B cell (primary cell): ENCODE measurements around the gene SLC49A3. TPM values are rescaled to one million over a fixed set of nuclear protein-coding genes. Genes with fewer than 3 reads are reported as not detected.

ENCODE experiments used
- ATAC-seq: fragments of 200-7000 bp; cut with Tn5 transposase; one replicate; pipeline ENCODE4 v1.10.0; 2021; ENCODE audit warnings: low read depth, mild to moderate bottlenecking, moderate number of reproducible peaks, moderate library complexity
- CTCF ChIA-PET: fragments of 350-600 bp; sonication (Branson Sonifier 250); formaldehyde crosslinking; loops from one replicate; lab custom pipeline; 2021; ENCODE audit warnings: antibody characterized with exemption, inconsistent platforms; lab: Charles Lee
- POLR2A ChIA-PET: fragments of 350-600 bp; sonication (Branson Sonifier 250); formaldehyde crosslinking; loops from one replicate; lab custom pipeline; 2021; ENCODE audit warnings: antibody characterized with exemption; lab: Charles Lee
- DNase-seq: peaks from one replicate; pipeline ENCODE4 v3.0.0; 2013
- H2AFZ ChIP-seq: 2 replicates; pipeline ENCODE4 v1.6.1; 2012; ENCODE audit warnings: mild to moderate bottlenecking, low read depth, low read length; ENCODE audit not compliant: insufficient read depth, poor library complexity, severe bottlenecking
- H3K27ac ChIP-seq, 2 donors: 1 replicate in 1 of 2; 2 replicates in 1 of 2; pipeline ENCODE4 v1.5.1; 2012 to 2013; ENCODE audit warnings: low read length in 2 of 2, mild to moderate bottlenecking in 2 of 2, moderate library complexity in 1 of 2
- H3K27me3 ChIP-seq, 4 experiments: fragments of 200-600 bp in 1 of 4; sonication (generic) in 1 of 4; replicated peaks in 1 of 4; 1 replicate in 2 of 4; 2 replicates in 2 of 4; pipeline versions ENCODE4 v1.6.1 to v1.7.0; 2013 to 2016; ENCODE audit warnings: low read length in 3 of 4, mild to moderate bottlenecking in 2 of 4, mixed read lengths in 1 of 4, moderate library complexity in 1 of 4; ENCODE audit not compliant: insufficient read depth in 4 of 4, control insufficient read depth in 3 of 4; ENCODE audit errors: control extremely low read depth in 1 of 4
- H3K36me3 ChIP-seq, 2 experiments: replicated peaks in 1 of 2; 1 replicate in 1 of 2; 2 replicates in 1 of 2; pipeline versions ENCODE4 v1.6.1 to v1.7.1; 2013; ENCODE audit warnings: low read length in 1 of 2; ENCODE audit not compliant: insufficient read depth in 2 of 2, control insufficient read depth in 1 of 2; ENCODE audit errors: control extremely low read depth in 1 of 2, extremely low read depth in 1 of 2
- H3K4me1 ChIP-seq, 2 donors: fragments of 200-600 bp in 1 of 2; sonication (generic) in 1 of 2; 1 replicate in 1 of 2; 2 replicates in 1 of 2; pipeline versions ENCODE4 v1.5.1 to v1.6.1; 2013 to 2017; ENCODE audit warnings: low read length in 2 of 2; ENCODE audit not compliant: control insufficient read depth in 2 of 2, insufficient read depth in 2 of 2
- H3K4me2 ChIP-seq: replicated peaks from 2 replicates; pipeline ENCODE3; 2012; ENCODE audit warnings: mild to moderate bottlenecking, low read depth, low read length; ENCODE audit not compliant: poor library complexity, severe bottlenecking
- H3K4me3 ChIP-seq, 5 experiments: fragments of 200-600 bp in 1 of 5; sonication (generic) in 1 of 5; 1 replicate in 3 of 5; 2 replicates in 2 of 5; pipeline versions ENCODE4 v1.5.1 to v1.7.0; 2011 to 2016; ENCODE audit warnings: low read length in 4 of 5, mild to moderate bottlenecking in 4 of 5, low read depth in 2 of 5, control low read depth in 1 of 5, moderate library complexity in 1 of 5; ENCODE audit not compliant: insufficient read depth in 1 of 5; ENCODE audit errors: control extremely low read depth in 1 of 5, extremely low read depth in 1 of 5
- H3K79me2 ChIP-seq: fragments of 200-600 bp; sonication (generic); one replicate; pipeline ENCODE4 v1.6.0; 2016; ENCODE audit warnings: low read length; ENCODE audit not compliant: control insufficient read depth, insufficient read depth
- H3K9ac ChIP-seq: fragments of 200-600 bp; sonication (generic); 2 replicates; pipeline ENCODE4 v1.6.1; 2017; ENCODE audit warnings: mild to moderate bottlenecking, low read length, moderate library complexity
- H3K9me3 ChIP-seq, 3 donors: one replicate each; pipeline versions ENCODE4 v1.6.1 to v1.7.1; 2013; ENCODE audit warnings: low read length in 2 of 3; ENCODE audit not compliant: control insufficient read depth in 2 of 3, insufficient read depth in 1 of 3; ENCODE audit errors: control extremely low read depth in 1 of 3
- H4K20me1 ChIP-seq: 2 replicates; pipeline ENCODE4 v1.6.0; 2012; ENCODE audit warnings: mild to moderate bottlenecking, low read length; ENCODE audit not compliant: insufficient read depth, control insufficient read depth, poor library complexity, severe bottlenecking
- H3K27ac Mint-ChIP-seq: one replicate; pipeline ENCODE4 v1.8.0; 2021; ENCODE audit warnings: mixed read lengths
- H3K27me3 Mint-ChIP-seq: one replicate; pipeline ENCODE4 v1.8.0; 2021; ENCODE audit warnings: mixed read lengths
- H3K4me1 Mint-ChIP-seq: one replicate; pipeline ENCODE4 v1.8.0; 2021; ENCODE audit warnings: mixed read lengths
- H3K4me3 Mint-ChIP-seq: one replicate; pipeline ENCODE4 v1.8.0; 2021; ENCODE audit warnings: mixed read lengths
- H3K9me3 Mint-ChIP-seq: one replicate; pipeline ENCODE4 v1.8.0; 2022; ENCODE audit warnings: mixed read lengths; ENCODE audit not compliant: insufficient read depth
- CTCF ChIP-seq: fragments of 200-600 bp; IDR thresholded peaks from one replicate; pipeline ENCODE4 v1.8.0; 2022; ENCODE audit warnings: antibody characterized with exemption, mild to moderate bottlenecking
- EZH2 ChIP-seq: IDR thresholded peaks from 2 replicates; pipeline ENCODE4 v1.6.1; 2012; ENCODE audit warnings: borderline replicate concordance, low read depth, mild to moderate bottlenecking, moderate library complexity, low read length; ENCODE audit not compliant: insufficient read depth, poor library complexity, severe bottlenecking
- WGBS: methylation state at CpG from one replicate; pipeline ENCODE4 v1.1.5; 2013; ENCODE audit warnings: missing lambda C conversion rate; ENCODE audit not compliant: insufficient coverage; 5-methylcytosine and 5-hydroxymethylcytosine counted together
- intact Hi-C: fragments of 100-400 bp; cut with micrococcal nuclease; formaldehyde crosslinking; loops from one replicate; pipeline ENCODE4 v1.10.0; 2022
- polyA plus RNA-seq: library from polyadenylated mRNA; depleted of rRNA; stranded (reverse); fragments of >200 nt; gene quantifications from 2 replicates; pipeline ENCODE4 v1.2.3, GENCODE V29; 2012
- total RNA-seq, 2 donors: library from RNA; stranded (reverse); fragments of 120-200 nt in 1 of 2; gene quantifications; 1 replicate in 1 of 2; 2 replicates in 1 of 2; pipeline versions ENCODE4 v1.2.3 to v1.2.4, GENCODE V29; 2013 to 2022

The SLC49A3 gene
- total and polyA plus RNA-seq, 2 donors (not counting 1 experiment from before 2014, with no cell fraction given): 2.0 to 4.3 TPM

DNA sequence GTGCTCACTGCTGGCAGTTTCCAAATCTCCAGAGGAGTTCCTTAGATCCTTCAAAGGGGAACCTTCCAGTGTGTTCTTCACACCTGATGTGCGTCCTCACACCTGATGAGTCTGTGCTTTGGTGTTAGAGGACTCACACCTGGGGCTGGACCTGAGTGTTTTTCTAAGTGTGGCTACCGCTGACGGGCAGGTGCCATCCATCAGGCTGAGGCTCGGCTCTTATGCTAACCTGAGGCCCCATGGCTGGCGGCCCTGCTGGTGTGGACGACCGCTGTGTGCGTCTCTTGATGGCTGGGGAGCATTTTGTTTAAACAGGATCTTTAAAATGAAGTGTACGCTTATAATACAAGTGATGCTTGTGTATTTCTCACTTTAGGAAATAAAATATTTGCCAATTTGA lies 45.1 kb upstream of the SLC49A3 start:
- H3K4me1 Mint-ChIP-seq: peaks cover 2% of the 10 kb centered on the region

GRCh38 chr4:733631-733980 lies 44.7 kb upstream of the SLC49A3 start:
- no peaks in the 10 kb centered on the region for H3K27me3 Mint-ChIP-seq
- WGBS: 92% methylated on average over 17 of the region's 18 CpGs
- H2AFZ ChIP-seq: no peak overlapping the region
- H3K4me3 ChIP-seq: no peak overlapping the region
- H3K4me3 Mint-ChIP-seq: no peak overlapping the region
- ATAC-seq: no peak
- H3K9me3 ChIP-seq: peaks cover 0 to 1% (median 0%) of the 10 kb centered on the region in 3 donors
- H3K9me3 Mint-ChIP-seq: no peaks in the 10 kb centered on the region
- DNase-seq: no peak
- POLR2A ChIA-PET: no interaction called here
- no peak overlapping the region for H3K27ac Mint-ChIP-seq
- no peak overlapping the region for H3K4me2 ChIP-seq
- H3K4me1 Mint-ChIP-seq: no peaks in the 10 kb centered on the region
- no peaks in the 10 kb centered on the region for H3K27me3 ChIP-seq
- no peak for TF ChIP-seq EZH2
- TF ChIP-seq CTCF: no peak
- H3K4me1 ChIP-seq: no peaks in the 10 kb centered on the region
- intact Hi-C loops: no loop called here
- no peak overlapping the region for H3K9ac ChIP-seq
- CTCF ChIA-PET: interaction anchor here (1.1 kb wide), 1 partner anchor 9 kb away, joined by 5 read pairs; no protein-coding TSS in a partner anchor
- peaks cover 10% of the 10 kb centered on the region for H3K79me2 ChIP-seq
- H3K27ac ChIP-seq: no peak overlapping the region
- H4K20me1 ChIP-seq: peaks cover 19% of the 10 kb centered on the region
- H3K36me3 ChIP-seq: peaks cover 0 to 55% of the 10 kb centered on the region in 2 experiments

More for the DNA sequence above, 45.1 kb upstream of the SLC49A3 start:
- peaks cover 0 to 2% of the 10 kb centered on the region in 2 donors for H3K4me1 ChIP-seq
- no peaks in the 10 kb centered on the region for H3K27me3 ChIP-seq
- CTCF ChIA-PET: interaction anchor here (1.1 kb wide), 1 partner anchor 9 kb away, joined by 5 read pairs; no protein-coding TSS in a partner anchor
- intact Hi-C loops: no loop called here
- H3K4me3 ChIP-seq: no peak overlapping the region
- no peak overlapping the region for H3K9ac ChIP-seq
- ATAC-seq (no peak), DNase-seq (no peak)
- H3K36me3 ChIP-seq: peaks cover 0 to 57% of the 10 kb centered on the region in 2 experiments
- H3K27ac ChIP-seq: no peak overlapping the region
- Mint-ChIP-seq H3K27me3 (no peaks in the 10 kb centered on the region), H3K9me3 (no peaks in the 10 kb centered on the region), H3K4me3 (no peak overlapping the region), H3K27ac (no peak overlapping the region)
- H3K79me2 ChIP-seq: peaks cover 9% of the 10 kb centered on the region
- H3K4me2 ChIP-seq: no peak overlapping the region
- no peak overlapping the region for H2AFZ ChIP-seq
- peaks cover 0 to 4% (median 0%) of the 10 kb centered on the region in 3 donors for H3K9me3 ChIP-seq
- POLR2A ChIA-PET: no interaction called here
- TF ChIP-seq EZH2: no peak
- TF ChIP-seq CTCF: no peak
- peaks cover 18% of the 10 kb centered on the region for H4K20me1 ChIP-seq
- WGBS: 98% methylated on average over 4 of the region's 9 CpGs
